Superior temporal gyrus (tissue), 1 donor: ENCODE data around the gene ADGRF5.
A peak's percentile ranks its signal among the peaks of the same experiment; 100 is the strongest.
"Not testable (repeated sequence)": the region's sequence is repeated elsewhere in the genome, so short reads cannot be mapped to it uniquely, and the experiment has no call there.

Experiments
- DNase-seq: peaks from one replicate; pipeline ENCODE4 v3.0.0-alpha.2; 2016; ENCODE audit errors: extremely low spot score

Gene ADGRF5

DNA sequence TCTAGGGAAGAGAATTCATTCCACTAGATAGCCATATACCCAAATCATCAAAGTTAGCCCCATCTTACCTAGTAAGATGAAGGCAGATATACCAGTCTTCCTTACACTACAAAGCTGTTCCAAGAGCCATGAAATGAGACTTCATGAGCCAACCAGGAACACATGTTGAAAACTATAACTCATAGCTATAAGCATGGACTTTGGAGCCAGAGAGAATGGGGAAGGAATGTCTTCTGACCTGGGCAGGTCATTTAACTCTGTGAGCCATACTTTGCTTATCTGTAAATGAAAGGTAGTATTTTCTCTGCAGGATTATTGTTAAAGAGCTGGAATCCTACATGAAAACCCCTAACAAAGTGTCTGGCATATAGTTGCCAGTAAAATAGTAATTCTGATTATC, 27.3 kb downstream of the ADGRF5 start:
- no peak for DNase-seq

DNA sequence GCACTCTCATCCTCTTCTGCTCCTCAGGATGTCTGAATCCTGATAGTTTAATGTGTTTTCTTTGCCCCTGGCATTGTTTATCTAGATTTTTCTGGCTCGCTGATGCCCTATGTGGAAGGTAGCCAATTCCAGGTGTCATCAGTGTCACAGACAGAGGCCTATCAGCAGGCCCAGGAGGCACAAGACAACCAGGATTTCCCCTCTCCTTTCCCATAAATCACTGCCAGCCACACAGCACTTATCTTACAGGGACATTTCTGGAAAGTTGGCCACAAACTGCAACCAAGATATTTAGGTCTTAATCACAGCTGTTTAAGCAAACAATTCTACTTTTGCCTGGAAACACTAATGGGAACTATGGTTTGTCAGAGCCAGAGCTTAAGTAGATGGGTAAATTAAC, 28.1 kb downstream of the ADGRF5 start:
- no peak for DNase-seq

DNA sequence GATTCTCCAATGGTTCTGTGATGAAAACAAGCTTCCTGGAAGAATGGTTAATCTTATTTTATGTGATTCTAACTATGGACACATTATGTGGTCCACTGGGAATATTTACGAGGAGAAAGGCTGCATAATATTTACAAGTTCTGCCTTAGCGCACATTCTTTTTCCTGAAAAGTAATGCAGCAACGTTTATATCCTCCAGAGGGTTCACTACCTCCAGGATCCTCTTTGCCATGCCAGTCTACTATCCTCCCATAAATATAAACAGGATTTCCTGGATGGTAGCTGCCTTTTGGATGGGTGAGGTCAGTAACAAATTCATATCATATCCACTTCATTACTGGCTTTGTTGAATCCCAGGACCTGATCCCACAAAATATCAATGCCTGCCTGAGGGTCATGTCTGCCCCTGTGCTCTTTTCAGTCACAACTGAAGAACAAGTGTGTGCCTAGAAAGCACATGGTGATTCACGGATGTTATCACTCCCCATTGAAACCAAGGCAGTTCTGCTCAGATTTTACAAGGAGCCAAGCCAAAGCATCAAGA, 30.4 kb downstream of the ADGRF5 start:
- no peak for DNase-seq

DNA sequence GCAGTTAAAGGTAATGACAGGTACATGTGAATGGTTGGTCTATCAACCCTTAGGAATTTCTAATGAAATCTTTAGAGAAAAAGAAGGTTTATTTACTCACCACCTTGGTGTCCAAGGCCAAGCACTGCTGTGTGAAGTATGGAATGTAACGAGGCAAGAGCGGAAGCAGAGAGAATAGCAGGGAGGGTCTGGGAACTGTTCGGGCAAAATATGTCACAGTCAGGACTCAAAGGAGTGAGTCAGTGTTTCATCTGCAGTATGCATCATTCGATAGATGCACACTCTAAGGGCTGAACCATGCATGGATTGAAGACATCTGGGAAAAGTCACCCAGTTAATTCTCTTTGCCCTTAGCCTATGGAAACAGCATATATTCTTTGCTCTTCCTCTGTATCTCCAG, 33.2 kb downstream of the ADGRF5 start:
- DNase-seq: no peak

DNA sequence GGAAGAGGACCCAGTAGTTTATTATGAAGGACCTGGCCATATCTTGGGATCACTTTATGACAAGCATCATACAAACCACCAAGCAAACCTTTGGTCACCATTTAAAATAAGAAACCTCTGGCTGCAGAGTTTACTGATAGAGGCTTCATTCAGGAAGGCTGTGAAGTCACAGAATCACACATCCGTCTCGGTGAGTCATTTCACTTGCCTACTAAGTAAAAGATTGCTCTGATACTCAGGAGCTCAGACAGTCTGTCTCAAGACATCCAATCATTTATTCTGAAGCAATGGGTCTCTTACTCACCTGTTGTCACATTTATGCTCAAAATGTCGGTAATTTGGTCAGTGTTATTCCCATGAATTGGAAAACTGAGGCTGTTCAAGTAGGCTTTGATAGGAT, 33.7 kb downstream of the ADGRF5 start:
- no peak for DNase-seq

DNA sequence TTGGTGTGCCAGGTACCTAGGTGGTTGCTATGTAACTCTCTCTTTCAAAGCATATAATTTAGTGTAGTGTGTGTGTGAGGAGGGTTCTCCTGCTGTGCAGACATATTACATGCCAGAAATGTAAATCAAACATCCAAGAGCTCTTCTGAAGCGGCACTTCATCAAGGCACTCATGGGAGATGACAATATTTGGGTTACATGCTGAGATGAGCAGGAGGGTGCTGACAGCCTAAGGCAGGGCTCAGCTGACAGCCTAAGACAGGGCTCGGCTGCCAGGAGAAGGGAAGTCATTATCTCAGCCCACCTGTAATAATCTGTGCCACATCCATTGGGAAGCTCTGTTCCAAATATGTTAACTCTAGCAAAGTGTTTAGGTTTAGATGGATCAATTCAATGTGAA, 39.1 kb downstream of the ADGRF5 start:
- no peak for DNase-seq

DNA sequence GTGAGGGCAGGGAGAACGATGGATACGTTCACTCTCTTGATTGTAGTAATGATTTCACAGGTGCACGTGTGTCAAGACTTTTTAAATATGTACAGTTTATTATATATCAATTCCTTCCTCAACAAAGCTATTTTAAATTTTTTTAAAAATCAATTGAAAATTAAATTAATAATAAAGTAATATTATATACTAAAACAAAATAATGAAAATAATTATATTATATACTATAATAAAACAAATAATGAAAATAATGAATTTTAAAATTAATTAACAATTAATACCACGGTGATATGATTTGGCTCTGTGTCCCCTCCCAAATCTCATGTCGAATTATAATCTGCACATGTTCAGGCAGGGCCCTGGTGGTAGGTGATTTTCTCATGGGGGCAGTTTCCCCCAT, 42.7 kb downstream of the ADGRF5 start:
- no peak for DNase-seq

DNA sequence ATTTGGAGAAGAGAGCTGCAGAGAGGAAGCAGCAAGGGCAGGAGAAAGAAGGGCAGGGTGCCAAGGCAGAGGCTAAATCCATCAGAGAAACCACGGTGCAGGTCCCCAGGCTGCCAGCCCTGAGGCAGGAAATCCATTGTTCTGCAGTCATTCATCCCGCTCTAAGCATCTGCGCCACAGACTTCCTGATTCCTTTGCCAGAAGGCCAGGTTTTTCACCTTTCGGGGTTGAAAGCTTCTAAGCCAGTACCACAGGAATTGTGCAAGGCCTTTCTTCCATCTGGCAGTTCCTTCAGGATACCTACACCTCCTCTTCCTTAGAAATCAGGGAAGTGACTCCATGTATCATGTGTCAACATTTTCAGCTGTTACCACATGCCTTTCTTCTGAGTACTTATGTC, 45.6 kb downstream of the ADGRF5 start:
- no peak for DNase-seq

DNA sequence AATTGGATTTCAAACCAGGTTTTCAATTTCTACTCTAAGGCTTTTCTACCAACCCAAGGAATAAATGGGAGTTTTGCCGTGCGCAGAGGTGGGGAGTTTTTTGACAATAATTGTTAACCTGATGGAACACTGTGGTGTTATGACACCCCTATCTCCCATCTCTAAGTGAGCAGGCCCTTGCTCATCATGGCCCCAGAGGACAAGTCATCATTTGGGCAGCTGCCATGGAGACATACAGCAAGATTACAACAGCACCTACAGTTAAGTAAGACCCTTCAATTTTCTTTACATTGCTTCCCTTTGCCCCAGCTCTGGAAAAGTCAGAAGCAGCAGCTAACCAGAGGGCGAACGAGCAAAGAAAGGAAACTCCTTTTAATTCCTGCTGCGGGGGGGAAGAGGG, 54.3 kb downstream of the ADGRF5 start:
- no peak for DNase-seq

DNA sequence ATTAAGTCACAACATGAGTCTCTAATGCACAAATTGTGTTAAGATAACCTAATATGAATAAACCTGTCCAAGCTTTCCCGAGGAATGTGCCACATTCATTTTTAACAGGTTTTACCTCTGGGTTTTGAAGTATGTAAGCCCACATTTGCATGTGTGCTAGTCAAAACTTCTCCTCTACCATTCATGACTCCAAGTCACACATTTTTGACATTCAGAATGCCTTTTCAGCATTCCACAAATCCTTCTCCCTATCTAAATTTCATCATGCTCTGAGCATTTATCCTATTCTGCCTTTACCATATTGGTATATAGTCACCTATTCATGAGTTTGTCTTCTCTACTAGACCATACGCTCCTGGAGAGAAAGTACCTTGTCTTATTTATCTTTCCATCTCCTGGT, 56.5 kb downstream of the ADGRF5 start:
- DNase-seq: no peak

DNA sequence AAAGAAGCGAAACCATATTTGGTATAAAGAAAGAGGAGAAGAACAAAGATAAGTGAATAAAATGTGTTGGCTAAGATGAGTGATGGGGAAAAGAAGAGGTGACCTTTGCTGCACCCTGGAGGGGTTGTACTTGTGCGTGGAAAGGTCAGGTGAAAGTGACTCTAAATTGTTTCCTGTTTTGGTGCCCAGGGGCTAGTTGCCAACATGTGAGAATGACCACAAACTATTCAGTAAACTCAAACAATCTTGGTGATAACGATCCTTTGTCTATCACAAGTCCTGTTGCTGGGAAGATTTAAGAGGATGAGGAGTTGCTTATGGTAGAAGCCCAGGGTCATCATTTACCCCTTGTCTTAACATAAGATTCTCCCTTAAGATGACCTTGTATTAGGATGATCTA, 57.9 kb downstream of the ADGRF5 start:
- DNase-seq: no peak

DNA sequence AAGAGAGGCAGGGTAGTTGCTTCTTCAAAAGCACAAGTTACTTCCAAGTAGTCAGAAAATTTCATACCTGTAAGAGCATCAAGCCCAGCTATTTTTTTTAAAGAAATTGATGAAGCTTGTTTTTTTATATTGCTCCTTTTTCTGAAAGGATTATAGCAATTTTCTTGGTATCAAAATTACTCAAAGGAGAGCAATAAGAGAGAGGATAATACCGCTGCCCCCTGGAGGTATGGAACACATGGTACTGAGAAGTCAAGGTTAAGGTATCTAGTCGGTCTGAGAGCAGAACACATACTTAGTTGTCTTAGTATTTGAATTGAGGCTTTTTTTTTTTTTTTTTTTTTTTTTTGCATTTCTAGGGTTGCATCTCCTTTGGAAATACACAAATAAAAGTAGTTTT, 59.4 kb downstream of the ADGRF5 start:
- DNase-seq: no peak

DNA sequence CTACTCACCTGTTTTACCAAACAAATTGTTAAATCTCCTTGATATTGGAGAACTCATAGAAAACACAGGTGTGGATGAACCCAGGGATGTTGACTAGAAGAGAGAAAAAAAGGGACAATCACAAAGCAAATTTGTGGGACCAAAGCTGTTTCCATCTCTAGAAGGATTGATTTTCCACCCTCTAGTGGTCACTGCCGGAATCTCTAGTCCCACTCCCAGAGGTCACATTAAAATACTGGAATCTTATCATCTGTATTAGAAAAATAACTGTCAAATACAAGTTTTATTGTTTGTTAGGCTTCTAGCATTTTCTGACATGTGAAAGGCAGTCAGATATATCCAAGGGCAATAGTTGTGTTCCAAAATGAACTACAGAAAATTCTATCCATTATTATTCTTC, 65.8 kb downstream of the ADGRF5 start:
- DNase-seq: peak; percentile 44

DNA sequence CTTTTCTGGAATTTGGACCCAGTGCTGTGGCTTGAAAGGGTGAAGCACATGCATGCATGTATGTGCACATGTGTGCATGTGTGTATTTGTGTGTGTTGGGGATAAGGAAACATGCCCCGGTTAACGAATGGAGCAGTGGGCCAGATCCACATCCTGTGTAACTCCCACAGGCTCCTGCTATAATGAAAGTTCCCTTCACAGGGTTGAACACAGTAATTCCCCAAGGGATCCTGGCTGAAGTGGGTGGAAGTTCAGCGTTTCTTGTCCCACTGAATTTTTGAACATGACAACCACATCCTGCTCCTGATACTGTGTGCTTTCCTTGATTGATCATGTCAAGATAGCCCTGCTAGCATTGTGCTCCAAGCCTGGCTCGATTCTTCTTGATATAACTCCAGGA, 70.2 kb downstream of the ADGRF5 start:
- DNase-seq: not testable (repeated sequence)

DNA sequence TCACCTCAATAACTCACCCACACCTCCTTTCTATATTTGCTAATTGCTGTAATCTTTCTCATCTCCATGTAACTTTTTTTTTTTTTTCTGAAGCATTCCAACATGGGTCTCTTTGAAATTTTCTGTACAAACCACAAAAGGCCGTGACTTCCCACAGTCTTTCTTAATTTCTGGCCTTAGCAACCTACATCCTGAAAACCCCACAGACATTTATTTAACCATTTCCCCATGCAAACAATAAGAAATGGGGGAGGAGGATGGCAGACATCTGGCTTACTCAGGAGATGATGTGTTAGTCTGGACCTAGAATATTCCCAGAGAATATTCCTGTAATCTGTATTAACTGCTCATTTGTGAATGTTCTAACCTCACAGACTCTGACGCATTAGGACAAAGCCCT, 70.9 kb downstream of the ADGRF5 start:
- DNase-seq: no peak

DNA sequence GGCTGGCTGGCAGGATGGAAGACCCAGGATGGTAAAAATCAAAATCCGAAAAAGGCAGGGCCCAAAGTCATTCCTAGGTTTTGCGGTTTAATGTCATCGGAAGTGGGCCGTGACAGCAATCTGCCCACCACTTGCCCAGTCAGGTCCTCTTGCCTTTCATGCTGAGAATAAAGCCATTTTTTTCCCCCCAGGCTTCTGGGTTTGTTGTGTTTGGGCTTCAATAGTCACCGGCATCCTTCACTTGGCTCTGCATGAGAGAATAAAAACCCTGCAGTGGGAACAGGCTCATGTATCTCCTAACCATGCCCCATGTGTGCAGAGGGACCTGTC, 72.4 kb downstream of the ADGRF5 start:
- DNase-seq: no peak

DNA sequence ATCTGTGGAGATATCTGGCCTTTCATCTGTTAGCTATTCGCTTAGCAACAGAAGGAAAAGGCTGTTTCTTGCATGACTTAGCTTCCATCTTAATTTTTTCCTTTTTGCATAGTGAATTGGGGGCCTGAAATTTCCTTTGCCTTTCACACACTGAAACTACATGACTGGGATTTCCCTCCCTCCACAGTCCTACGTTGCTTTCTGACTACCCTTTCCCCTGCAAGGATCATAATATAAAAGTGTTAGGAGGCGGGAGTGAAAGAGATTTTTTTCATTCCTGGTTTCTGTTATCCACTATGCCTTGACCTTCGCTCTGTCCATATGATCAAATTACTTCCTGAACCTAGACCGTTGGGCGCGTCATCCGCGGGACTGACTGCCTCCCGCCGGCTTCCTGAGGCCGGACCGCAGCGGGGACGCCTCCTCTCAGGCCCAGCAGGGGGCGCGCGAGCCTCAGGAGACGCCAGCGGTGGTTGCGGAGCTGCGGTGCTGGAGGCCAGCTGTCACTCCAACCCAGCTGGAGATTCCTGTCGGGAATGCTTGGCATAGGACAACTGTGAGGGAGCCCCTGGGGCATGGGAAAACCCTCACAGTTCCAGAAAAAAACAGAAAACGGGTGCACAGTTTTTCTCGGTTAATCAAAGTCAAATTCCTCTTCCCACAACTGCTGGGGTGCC, 72.9 kb downstream of the ADGRF5 start:
- DNase-seq: peak; percentile 88

DNA sequence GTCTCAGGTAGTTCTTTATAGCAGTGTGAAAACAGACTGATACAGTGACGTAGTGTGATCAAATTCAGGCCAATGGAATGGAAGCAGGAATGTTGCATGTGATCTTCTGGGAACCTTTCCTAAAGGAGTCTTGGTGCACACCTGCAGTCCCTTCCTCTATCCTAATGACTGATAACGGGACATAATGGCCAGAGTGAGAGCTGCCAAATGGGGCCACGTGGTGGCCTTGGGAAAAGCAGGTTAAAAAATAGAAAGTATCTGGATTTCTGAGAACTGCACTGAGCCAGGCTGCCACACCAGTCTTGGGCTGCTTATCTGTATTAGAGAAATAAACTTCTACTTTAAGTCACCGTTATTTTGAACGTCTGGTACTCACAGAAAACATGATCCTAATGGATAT, 76.6 kb downstream of the ADGRF5 start:
- no peak for DNase-seq

DNA sequence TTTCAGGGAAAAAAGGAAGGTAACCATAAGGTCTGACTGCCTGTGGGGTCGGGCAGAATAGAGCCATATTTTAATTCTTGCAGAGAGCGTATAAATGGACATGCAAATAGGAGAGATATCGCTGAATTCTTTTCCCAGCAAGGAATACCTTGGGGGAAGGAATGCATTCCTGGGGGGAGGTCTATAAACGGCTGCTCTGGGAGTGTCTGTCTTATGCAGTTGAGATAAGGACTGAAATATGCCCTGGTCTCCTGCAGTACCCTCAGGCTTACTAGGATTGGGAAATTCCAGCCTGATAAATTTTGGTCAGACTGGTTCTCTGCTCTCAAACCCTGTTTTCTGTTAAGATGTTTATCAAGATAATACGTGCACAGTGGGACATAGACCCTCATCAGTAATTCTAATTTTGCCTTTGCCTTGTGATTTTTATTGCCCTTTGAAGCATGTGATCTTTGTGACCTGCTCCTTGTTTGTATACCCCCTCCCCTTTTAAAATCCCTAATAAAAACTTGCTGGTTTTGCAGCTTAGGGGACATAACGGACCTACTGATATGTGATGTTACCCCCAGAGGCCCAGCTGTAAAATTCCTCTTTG, 79.4 kb downstream of the ADGRF5 start:
- DNase-seq: not testable (repeated sequence)

DNA sequence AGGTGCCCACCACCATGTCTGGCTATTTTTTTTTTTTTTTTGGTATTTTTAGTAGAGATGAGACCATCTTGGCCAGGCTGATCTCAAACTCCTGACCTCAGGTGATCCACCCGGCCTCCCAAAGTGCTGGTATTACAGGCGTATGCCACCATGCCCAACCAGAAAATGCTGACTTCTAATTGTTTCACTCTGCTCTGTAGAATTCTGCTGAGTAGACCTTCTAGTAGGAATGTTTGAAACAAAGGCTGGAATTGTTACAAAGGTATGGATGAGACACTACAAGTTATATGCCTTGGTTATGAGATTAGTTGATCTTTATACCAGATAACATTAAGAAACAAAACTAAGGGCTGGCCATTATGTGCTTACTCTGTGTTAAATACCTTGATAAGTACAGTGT, 83.7 kb downstream of the ADGRF5 start:
- DNase-seq: no peak

DNA sequence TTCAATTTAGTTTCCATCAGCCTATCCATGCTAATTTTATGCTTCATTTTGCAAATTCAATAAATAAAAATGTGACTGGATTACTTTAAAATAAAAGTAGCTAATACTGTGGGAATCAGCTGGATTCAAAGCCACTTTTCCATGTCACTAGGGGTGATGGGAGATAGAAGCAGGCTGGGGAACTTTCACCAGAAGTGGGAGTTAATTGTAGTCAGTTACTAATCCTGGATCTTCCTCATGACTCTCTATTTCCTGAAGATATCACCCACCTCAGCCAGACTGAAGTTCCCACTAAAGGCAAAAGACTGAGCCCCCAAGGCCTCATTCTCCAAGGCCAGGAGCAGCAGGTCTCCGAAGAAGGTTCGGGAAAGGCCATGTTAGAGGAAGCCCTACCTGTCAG, 86.7 kb downstream of the ADGRF5 start:
- DNase-seq: not testable (repeated sequence)

DNA sequence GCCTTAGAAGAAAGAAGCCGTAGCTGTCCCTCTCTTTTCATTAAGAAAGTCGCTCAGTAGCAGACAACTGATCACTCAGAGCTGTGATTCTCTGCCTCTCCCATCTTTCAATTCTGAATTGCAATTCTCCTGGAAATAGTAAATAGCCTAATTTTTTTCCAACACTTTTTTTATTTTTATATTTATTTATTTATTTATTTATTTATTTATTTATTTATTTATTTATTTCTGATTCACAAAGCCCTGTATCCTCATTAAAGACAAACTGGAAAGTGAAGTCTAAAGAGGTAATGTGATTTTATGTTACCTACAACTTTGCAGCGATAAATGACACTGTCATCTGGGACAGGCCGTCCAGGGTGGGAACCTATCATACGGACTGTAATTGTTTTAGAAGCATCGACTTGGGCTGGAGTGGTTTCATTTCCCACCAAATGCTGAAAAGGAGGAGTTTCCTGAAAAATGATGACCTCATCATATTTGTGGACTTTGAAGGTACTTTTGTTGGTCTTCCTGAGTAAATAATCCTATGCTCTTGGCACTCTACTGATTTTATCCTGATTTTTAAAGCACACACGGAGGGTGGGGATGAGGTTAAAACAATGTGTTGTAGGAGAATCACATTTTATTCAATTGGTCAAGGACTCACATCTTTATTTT, 87.4 kb downstream of the ADGRF5 start:
- DNase-seq: not testable (repeated sequence)

DNA sequence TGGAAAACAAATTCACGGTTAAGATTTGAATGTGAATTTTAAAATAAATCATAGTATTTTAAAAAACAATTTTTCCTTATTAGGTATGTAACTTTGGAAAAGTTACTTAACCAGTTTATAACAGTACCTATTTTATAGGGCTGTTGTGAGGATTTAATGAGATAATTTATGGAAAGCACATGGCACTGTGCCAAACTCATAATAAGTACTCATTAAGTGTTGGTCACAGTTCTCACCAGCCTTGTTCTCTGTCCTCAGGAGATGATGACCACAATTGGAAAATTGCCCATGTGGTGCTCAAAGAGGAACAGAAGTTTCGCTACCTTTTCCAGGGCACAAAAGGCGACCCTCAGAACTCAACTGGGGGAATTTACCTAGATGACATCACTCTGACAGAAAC, 88.9 kb downstream of the ADGRF5 start:
- DNase-seq: no peak
